ENCODE measurements around the gene CDC14A. TPM values are rescaled to one million over a fixed set of nuclear protein-coding genes. Genes with fewer than 3 reads are reported as not detected.
"Not testable (repeated sequence)": the region's sequence is repeated elsewhere in the genome, so short reads cannot be mapped to it uniquely, and the experiment has no call there.

Gene CDC14A
- total RNA-seq, 2 experiments from 2014 or later = 4.9 to 7.2 TPM

DNA sequence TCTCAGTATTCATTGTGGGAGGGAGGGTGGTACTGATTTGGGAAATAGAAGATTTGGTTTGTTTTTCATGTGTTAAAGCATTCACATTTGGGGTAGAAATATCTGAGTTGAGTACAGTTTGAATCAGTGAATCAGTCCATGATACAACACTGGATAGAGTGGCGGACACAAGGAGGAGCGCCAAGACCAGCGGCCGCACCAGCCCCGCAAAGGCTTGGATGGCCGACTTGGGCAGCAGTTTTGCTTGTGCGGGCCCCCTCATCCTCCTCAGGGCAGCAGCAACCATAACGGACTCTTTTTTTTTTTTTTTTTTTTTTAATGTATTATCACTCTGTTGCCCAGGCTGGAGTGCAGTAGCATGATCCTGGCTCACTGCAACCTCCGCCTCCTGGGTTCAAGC, 20.0 kb upstream of the CDC14A start:
- H3K79me2 ChIP-seq (ENCODE audit: insufficient read depth, low read depth, low read length) = no peaks in the 10 kb centered on the region
- ChIA-PET POLR2A (interaction anchor here (0.7 kb wide), 1 partner anchor 273 kb away, joined by 8 read pairs; no protein-coding TSS in a partner anchor), CTCF (ENCODE audit: unreplicated experiment) (no interaction called here)
- TF ChIP-seq, protein P1, sequence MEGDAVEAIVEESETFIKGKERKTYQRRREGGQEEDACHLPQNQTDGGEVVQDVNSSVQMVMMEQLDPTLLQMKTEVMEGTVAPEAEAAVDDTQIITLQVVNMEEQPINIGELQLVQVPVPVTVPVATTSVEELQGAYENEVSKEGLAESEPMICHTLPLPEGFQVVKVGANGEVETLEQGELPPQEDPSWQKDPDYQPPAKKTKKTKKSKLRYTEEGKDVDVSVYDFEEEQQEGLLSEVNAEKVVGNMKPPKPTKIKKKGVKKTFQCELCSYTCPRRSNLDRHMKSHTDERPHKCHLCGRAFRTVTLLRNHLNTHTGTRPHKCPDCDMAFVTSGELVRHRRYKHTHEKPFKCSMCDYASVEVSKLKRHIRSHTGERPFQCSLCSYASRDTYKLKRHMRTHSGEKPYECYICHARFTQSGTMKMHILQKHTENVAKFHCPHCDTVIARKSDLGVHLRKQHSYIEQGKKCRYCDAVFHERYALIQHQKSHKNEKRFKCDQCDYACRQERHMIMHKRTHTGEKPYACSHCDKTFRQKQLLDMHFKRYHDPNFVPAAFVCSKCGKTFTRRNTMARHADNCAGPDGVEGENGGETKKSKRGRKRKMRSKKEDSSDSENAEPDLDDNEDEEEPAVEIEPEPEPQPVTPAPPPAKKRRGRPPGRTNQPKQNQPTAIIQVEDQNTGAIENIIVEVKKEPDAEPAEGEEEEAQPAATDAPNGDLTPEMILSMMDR (conservative IDR thresholded peaks at IDR 0.05; ENCODE audit: low read length) = no peak
- TF ChIP-seq EZH2phosphoT487 (IDR thresholded peaks at IDR 0.05; ENCODE audit: borderline replicate concordance, low read depth, low read length) = no peak
- no peaks in the 10 kb centered on the region for H3K9me2 ChIP-seq (ENCODE audit: insufficient read depth, low read length)
- no peak for DNase-seq (ENCODE audit: low spot score)
- intact Hi-C loops (cut with micrococcal nuclease; ENCODE audit: unreplicated experiment) = no loop called here
- no peaks in the 10 kb centered on the region for H3K9me3 ChIP-seq (ENCODE audit: low read length)
- H3K4me3 ChIP-seq (ENCODE audit: low read depth, low read length, poor library complexity, severe bottlenecking) = no peak overlapping the region
- H2AFZ ChIP-seq (ENCODE audit: low read length) = no peak overlapping the region
- no peaks in the 10 kb centered on the region for H4K20me1 ChIP-seq (ENCODE audit: insufficient read depth, low read length)
- BruUV-seq (replicated peaks) = no TSS peak
- no peak overlapping the region for H3K27ac ChIP-seq (ENCODE audit: low read depth, low read length, poor library complexity, severe bottlenecking)
- no peaks in the 10 kb centered on the region for H3K36me3 ChIP-seq (ENCODE audit: insufficient read depth, low read length)
- no peaks in the 10 kb centered on the region for H3K4me1 ChIP-seq (ENCODE audit: insufficient read depth, low read length, poor library complexity, severe bottlenecking)
- H3K4me2 ChIP-seq (ENCODE audit: low read length) = no peak overlapping the region

DNA sequence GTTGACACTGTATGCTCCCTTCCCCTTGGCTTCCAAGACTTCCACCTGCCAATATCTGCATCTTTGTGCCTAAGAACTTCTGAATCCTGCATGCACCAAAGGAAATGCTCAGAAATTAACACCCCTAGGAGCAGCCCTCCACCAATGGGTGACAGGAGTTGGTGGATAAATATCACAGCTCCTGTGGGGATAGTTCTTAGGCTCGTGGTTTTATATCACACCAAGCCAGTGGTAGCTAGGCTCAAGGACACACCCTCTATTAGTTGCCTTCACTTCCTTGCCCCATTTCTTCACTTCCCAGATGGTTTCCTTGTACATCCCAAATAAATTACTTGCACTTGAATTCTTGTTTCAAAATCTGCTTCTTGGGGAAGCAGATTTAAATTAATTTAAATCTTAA, 16.9 kb upstream of the CDC14A start:
- TF ChIP-seq EZH2phosphoT487 (IDR thresholded peaks at IDR 0.05; ENCODE audit: borderline replicate concordance, low read depth, low read length) = no peak
- TF ChIP-seq, protein P1 (conservative IDR thresholded peaks at IDR 0.05; ENCODE audit: low read length) = no peak
- ChIA-PET CTCF (ENCODE audit: unreplicated experiment) (no interaction called here), POLR2A (interaction anchor here (1.1 kb wide), 1 partner anchor 13 kb away, joined by 4 read pairs; no protein-coding TSS in a partner anchor)
- intact Hi-C loops (cut with micrococcal nuclease; ENCODE audit: unreplicated experiment) = no loop called here
- H4K20me1 ChIP-seq (ENCODE audit: insufficient read depth, low read length) = no peaks in the 10 kb centered on the region
- DNase-seq (ENCODE audit: low spot score) = no peak
- H3K4me1 ChIP-seq (ENCODE audit: insufficient read depth, low read length, poor library complexity, severe bottlenecking) = no peaks in the 10 kb centered on the region
- no TSS peak for BruUV-seq (replicated peaks)
- no peaks in the 10 kb centered on the region for H3K9me3 ChIP-seq (ENCODE audit: low read length)
- H2AFZ ChIP-seq (ENCODE audit: low read length) = no peak overlapping the region
- no peak overlapping the region for H3K4me3 ChIP-seq (ENCODE audit: low read depth, low read length, poor library complexity, severe bottlenecking)
- H3K79me2 ChIP-seq (ENCODE audit: insufficient read depth, low read depth, low read length) = no peaks in the 10 kb centered on the region
- no peaks in the 10 kb centered on the region for H3K36me3 ChIP-seq (ENCODE audit: insufficient read depth, low read length)
- no peak overlapping the region for H3K4me2 ChIP-seq (ENCODE audit: low read length)
- no peaks in the 10 kb centered on the region for H3K9me2 ChIP-seq (ENCODE audit: insufficient read depth, low read length)
- H3K27ac ChIP-seq (ENCODE audit: low read depth, low read length, poor library complexity, severe bottlenecking) = no peak overlapping the region

DNA sequence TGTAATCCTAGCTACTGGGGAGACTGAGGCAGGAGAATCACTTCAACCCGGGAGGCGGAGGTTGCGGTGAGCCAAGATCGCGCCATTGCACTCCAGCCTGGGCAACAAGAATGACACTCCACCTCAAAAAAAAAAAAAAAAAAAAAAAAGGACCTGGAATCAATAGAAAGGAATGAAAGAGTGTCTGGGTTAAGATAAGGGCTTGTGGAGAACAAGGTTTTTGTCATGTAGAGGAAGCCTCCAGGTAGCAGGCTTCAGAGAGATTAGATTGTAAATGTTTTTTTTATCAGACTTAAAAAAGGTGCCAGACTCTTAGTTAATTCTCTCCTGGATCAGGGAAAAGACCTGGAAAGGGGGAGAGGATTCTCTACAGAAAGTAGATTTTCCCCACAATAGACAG, 14.4 kb upstream of the CDC14A start:
- H3K36me3 ChIP-seq (ENCODE audit: insufficient read depth, low read length); intact Hi-C loops (cut with micrococcal nuclease; ENCODE audit: unreplicated experiment); H3K4me3 ChIP-seq (ENCODE audit: low read depth, low read length, poor library complexity, severe bottlenecking); H3K9me3 ChIP-seq (ENCODE audit: low read length); H3K79me2 ChIP-seq (ENCODE audit: insufficient read depth, low read depth, low read length); H3K9me2 ChIP-seq (ENCODE audit: insufficient read depth, low read length); H3K27ac ChIP-seq (ENCODE audit: low read depth, low read length, poor library complexity, severe bottlenecking); BruUV-seq (replicated peaks); DNase-seq (ENCODE audit: low spot score); H3K4me1 ChIP-seq (ENCODE audit: insufficient read depth, low read length, poor library complexity, severe bottlenecking); H3K4me2 ChIP-seq (ENCODE audit: low read length); H2AFZ ChIP-seq (ENCODE audit: low read length); CTCF ChIA-PET (ENCODE audit: unreplicated experiment); H4K20me1 ChIP-seq (ENCODE audit: insufficient read depth, low read length); POLR2A ChIA-PET: not testable (repeated sequence)

DNA sequence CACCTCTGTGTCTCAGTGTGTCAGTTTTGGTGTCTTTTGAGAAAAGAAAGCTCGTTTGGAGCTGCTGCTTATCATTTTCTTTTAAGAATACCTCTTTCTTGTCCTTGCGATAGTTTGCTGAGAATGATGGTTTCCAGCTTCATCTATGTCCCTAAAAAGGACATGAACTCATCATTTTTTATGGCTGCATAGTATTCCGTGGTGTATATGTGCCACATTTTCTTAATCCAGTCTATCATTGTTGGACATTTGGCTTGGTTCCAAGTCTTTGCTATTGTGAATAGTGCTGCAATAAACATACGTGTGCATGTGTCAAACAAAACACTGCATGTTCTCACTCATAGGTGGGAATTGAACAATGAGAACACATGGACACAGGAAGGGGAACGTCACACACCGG, 12.6 kb upstream of the CDC14A start:
- BruUV-seq (replicated peaks); CTCF ChIA-PET (ENCODE audit: unreplicated experiment); intact Hi-C loops (cut with micrococcal nuclease; ENCODE audit: unreplicated experiment): not testable (repeated sequence)

More for the DNA sequence above, 12.6 kb upstream of the CDC14A start:
- not testable (repeated sequence) for H3K27ac ChIP-seq (ENCODE audit: low read depth, low read length, poor library complexity, severe bottlenecking); DNase-seq (ENCODE audit: low spot score); H3K79me2 ChIP-seq (ENCODE audit: insufficient read depth, low read depth, low read length); H3K9me2 ChIP-seq (ENCODE audit: insufficient read depth, low read length); H3K36me3 ChIP-seq (ENCODE audit: insufficient read depth, low read length); H3K4me1 ChIP-seq (ENCODE audit: insufficient read depth, low read length, poor library complexity, severe bottlenecking); H3K4me2 ChIP-seq (ENCODE audit: low read length); H3K9me3 ChIP-seq (ENCODE audit: low read length); H4K20me1 ChIP-seq (ENCODE audit: insufficient read depth, low read length); H2AFZ ChIP-seq (ENCODE audit: low read length); H3K4me3 ChIP-seq (ENCODE audit: low read depth, low read length, poor library complexity, severe bottlenecking)
- POLR2A ChIA-PET = interaction anchor here (1.1 kb wide), 1 partner anchor 18 kb away, joined by 5 read pairs; no protein-coding TSS in a partner anchor
